HEK293 (cell line): Measurements from ENCODE around the gene CHRNA7.

Source experiments
- CTCF ChIA-PET: fragments of 350-600 bp; formaldehyde crosslinking; extraction: SDS; loops from one replicate; lab custom pipeline; 2021; ENCODE audit warnings: antibody characterized with exemption; lab: Yijun Ruan, JAX
- POLR2A ChIA-PET: fragments of 300-600 bp; formaldehyde crosslinking; extraction: SDS; loops from one replicate; lab custom pipeline; 2020; ENCODE audit warnings: antibody characterized with exemption, inconsistent platforms; lab: Yijun Ruan, JAX
- H3K27ac ChIP-seq: fragments of 200-500 bp; sonication (Bioruptor generic); 2 replicates; pipeline ENCODE4 v1.5.1; 2014; ENCODE audit warnings: low read depth, low read length, control low read depth, inconsistent platforms; ENCODE audit errors: extremely low read depth
- H3K36me3 ChIP-seq, 2 experiments: fragments of 200-500 bp in 1 of 2; sonication (Bioruptor generic) in 1 of 2; 1 replicate in 1 of 2; 2 replicates in 1 of 2; pipeline ENCODE4 v1.5.1; 2014 to 2017; ENCODE audit warnings: inconsistent platforms in 2 of 2, low read length in 2 of 2; ENCODE audit not compliant: control insufficient read depth in 2 of 2, insufficient read depth in 1 of 2
- H3K4me1 ChIP-seq: fragments of 200-500 bp; sonication (Bioruptor generic); 2 replicates; pipeline ENCODE4 v1.5.1; 2014; ENCODE audit warnings: mild to moderate bottlenecking, low read length, inconsistent platforms; ENCODE audit not compliant: control insufficient read depth, insufficient read depth
- H3K4me3 ChIP-seq: 2 replicates; pipeline ENCODE4 v1.5.1; 2011; ENCODE audit warnings: low read depth, mild to moderate bottlenecking, control low read depth, low read length, moderate library complexity
- H3K9me3 ChIP-seq: fragments of 200-500 bp; sonication (Bioruptor generic); 2 replicates; pipeline ENCODE4 v1.5.1; 2014; ENCODE audit warnings: low read depth, low read length, inconsistent platforms; ENCODE audit not compliant: control insufficient read depth, insufficient read depth
- EGR2 ChIP-seq: fragments of 450-650 bp; formaldehyde crosslinking; IDR thresholded peaks from 2 replicates; pipeline ENCODE4 v1.5.1; 2016; ENCODE audit warnings: low read depth, missing biosample characterization, missing genetic modification characterization
- HOXA7 ChIP-seq: sonication (generic); formaldehyde crosslinking; IDR thresholded peaks from 2 replicates; pipeline ENCODE4 v1.8.1; 2022; ENCODE audit warnings: missing genetic modification reagents, borderline replicate concordance
- MEIS1 ChIP-seq: sonication (generic); formaldehyde crosslinking; IDR thresholded peaks from 2 replicates; pipeline ENCODE4 v1.8.1; 2022; ENCODE audit warnings: missing genetic modification reagents, mild to moderate bottlenecking, borderline replicate concordance
- MZF1 ChIP-seq: fragments of 450-650 bp; formaldehyde crosslinking; IDR thresholded peaks from 2 replicates; pipeline ENCODE4 v1.5.1; 2017; ENCODE audit warnings: missing biosample characterization, missing genetic modification characterization, borderline replicate concordance
- REST ChIP-seq: fragments of 450-650 bp; formaldehyde crosslinking; IDR thresholded peaks from 2 replicates; pipeline ENCODE4 v1.5.1; 2016; ENCODE audit warnings: missing biosample characterization, missing genetic modification characterization
- YY2 ChIP-seq: fragments of 450-650 bp; formaldehyde crosslinking; IDR thresholded peaks from 2 replicates; pipeline ENCODE4 v1.5.1; 2016; ENCODE audit warnings: missing biosample characterization, missing genetic modification characterization
- ZBTB20 ChIP-seq: fragments of 450-650 bp; formaldehyde crosslinking; IDR thresholded peaks from 2 replicates; pipeline ENCODE4 v1.5.1; 2016; ENCODE audit warnings: missing biosample characterization, missing genetic modification characterization
- ZFHX2 ChIP-seq: fragments of 450-650 bp; formaldehyde crosslinking; conservative IDR thresholded peaks from 2 replicates; pipeline ENCODE4 v1.5.1; 2016; ENCODE audit warnings: missing biosample characterization, missing genetic modification characterization
- ZFP69B ChIP-seq: fragments of 450-650 bp; formaldehyde crosslinking; IDR thresholded peaks from 2 replicates; pipeline ENCODE4 v1.5.1; 2016; ENCODE audit warnings: missing biosample characterization, missing genetic modification characterization
- ZNF366 ChIP-seq: fragments of 450-650 bp; formaldehyde crosslinking; conservative IDR thresholded peaks from 2 replicates; pipeline ENCODE4 v1.5.1; 2016; ENCODE audit warnings: missing biosample characterization, missing genetic modification characterization
- ZNF514 ChIP-seq: fragments of 450-650 bp; formaldehyde crosslinking; IDR thresholded peaks from 2 replicates; pipeline ENCODE4 v1.5.1; 2016; ENCODE audit warnings: missing biosample characterization, missing genetic modification characterization
- ZNF555 ChIP-seq: fragments of 450-650 bp; formaldehyde crosslinking; conservative IDR thresholded peaks from 2 replicates; pipeline ENCODE4 v1.5.1; 2017; ENCODE audit warnings: missing biosample characterization, mild to moderate bottlenecking, missing genetic modification characterization, inconsistent platforms
- ZNF664 ChIP-seq: fragments of 450-650 bp; formaldehyde crosslinking; IDR thresholded peaks from 2 replicates; pipeline ENCODE4 v1.5.1; 2016; ENCODE audit warnings: missing biosample characterization, missing genetic modification characterization
- TF ChIP-seq, protein P1 (sequence below): fragments of 450-650 bp; formaldehyde crosslinking; IDR thresholded peaks from 2 replicates; pipeline ENCODE4 v1.5.1; 2017; ENCODE audit warnings: missing biosample characterization, missing genetic modification characterization

The CHRNA7 gene

DNA sequence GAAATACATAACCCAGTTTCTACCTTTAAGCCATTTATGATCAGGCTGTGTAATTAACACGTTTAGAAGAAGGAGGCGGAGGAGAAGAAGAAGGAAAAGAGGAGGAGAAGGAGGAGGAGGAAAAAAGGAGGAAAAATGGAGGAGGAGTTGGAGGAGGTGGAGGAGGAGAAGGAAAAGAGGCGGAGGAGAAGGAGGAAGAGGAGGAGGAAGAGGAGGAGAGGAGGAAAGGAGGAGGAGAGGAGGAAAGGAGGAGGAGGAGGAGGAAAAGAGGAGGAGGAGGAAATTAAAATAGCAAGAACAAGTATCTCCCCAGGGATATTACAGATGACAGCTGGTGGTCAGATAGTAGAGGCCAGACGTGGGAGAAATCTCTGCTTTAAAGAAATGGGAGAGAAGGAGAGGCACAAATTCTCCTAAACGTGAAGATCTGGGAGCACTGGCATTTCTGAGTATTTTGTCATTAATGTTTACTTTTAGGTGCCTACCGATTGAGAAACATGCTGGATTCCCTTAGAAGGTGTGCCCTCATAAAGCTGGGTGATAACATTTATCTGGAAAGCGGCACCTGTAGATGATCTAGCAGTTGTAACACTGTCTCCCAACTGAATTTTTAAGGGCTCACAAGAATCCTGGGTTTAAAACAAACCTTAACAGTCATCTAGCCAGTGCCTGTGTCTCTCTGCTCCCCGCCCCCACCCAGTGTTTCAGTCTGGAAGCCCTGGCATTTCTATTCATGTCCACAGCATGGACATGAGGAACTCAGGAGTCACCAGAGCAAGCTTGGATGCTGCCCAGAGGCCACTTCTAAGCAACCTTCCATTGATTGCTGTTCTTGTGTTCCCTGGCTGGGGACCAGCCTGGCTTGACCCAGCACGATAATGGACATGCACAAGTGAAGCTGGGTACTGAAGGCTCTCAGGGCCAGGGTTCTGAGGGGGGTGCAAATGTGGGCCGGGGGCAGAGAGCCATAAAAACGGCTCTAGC lies 75.2 kb downstream of the CHRNA7 start:
- TF ChIP-seq MZF1 (tag by site-specific recombination): no peak
- TF ChIP-seq EGR2: peak; percentile 98
- TF ChIP-seq ZFHX2 (tag by site-specific recombination): peak; percentile 88
- peak; percentile 48; the same call in 1 of the 2 replicates for TF ChIP-seq ZNF366 (tag by site-specific recombination)
- no peak overlapping the region for H3K27ac ChIP-seq
- POLR2A ChIA-PET: no interaction called here

GRCh38 chr15:32106401-32107381 lies 76.4 kb downstream of the CHRNA7 start:
- H3K27ac ChIP-seq: no peak overlapping the region
- no peaks in the 10 kb centered on the region for H3K9me3 ChIP-seq
- H3K4me1 ChIP-seq: no peaks in the 10 kb centered on the region
- POLR2A ChIA-PET: no interaction called here
- no peaks in the 10 kb centered on the region for H3K36me3 ChIP-seq
- no peak for TF ChIP-seq ZBTB20 (tag by site-specific recombination)
- no peak for TF ChIP-seq ZFP69B (tag by site-specific recombination)
- TF ChIP-seq ZNF664: no peak
- TF ChIP-seq HOXA7 (CRISPR knock-in tag): no peak
- TF ChIP-seq ZNF514 (tag by site-specific recombination): no peak
- TF ChIP-seq, protein P1, sequence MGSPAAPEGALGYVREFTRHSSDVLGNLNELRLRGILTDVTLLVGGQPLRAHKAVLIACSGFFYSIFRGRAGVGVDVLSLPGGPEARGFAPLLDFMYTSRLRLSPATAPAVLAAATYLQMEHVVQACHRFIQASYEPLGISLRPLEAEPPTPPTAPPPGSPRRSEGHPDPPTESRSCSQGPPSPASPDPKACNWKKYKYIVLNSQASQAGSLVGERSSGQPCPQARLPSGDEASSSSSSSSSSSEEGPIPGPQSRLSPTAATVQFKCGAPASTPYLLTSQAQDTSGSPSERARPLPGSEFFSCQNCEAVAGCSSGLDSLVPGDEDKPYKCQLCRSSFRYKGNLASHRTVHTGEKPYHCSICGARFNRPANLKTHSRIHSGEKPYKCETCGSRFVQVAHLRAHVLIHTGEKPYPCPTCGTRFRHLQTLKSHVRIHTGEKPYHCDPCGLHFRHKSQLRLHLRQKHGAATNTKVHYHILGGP (tag by site-specific recombination): no peak
- TF ChIP-seq ZNF555 (tag by site-specific recombination): no peak
- TF ChIP-seq YY2 (tag by site-specific recombination): no peak
- no peak for TF ChIP-seq MEIS1 (CRISPR knock-in tag)
- no peak for TF ChIP-seq REST (tag by site-specific recombination)
- CTCF ChIA-PET: no interaction called here
- H3K4me3 ChIP-seq: no peak overlapping the region

More for the DNA sequence above, 75.2 kb downstream of the CHRNA7 start:
- no peak overlapping the region for H3K4me3 ChIP-seq
- CTCF ChIA-PET: no interaction called here
- no peaks in the 10 kb centered on the region for H3K9me3 ChIP-seq
- H3K4me1 ChIP-seq: no peaks in the 10 kb centered on the region
- H3K36me3 ChIP-seq: no peaks in the 10 kb centered on the region
